Caco-2 (cell line): ENCODE data around the gene ERGIC1. TPM values are rescaled to one million over a fixed set of nuclear protein-coding genes. Genes with fewer than 3 reads are reported as not detected.
A peak's percentile ranks its signal among the peaks of the same experiment; 100 is the strongest.

Source experiments
- BruUV-seq: library from RNA; stranded (reverse); fragments of 400-500 nt; replicated peaks from 2 replicates; lab custom pipeline; 2021; lab: Mats Ljungman, UMichigan
- CTCF ChIA-PET: fragments of 300-600 bp; sonication (Branson Sonifier 250); formaldehyde crosslinking; loops from one replicate; lab custom pipeline; 2022; ENCODE audit warnings: antibody characterized with exemption; lab: Charles Lee
- POLR2A ChIA-PET: fragments of 300-600 bp; sonication (Branson Sonifier 250); formaldehyde crosslinking; loops from one replicate; lab custom pipeline; 2022; ENCODE audit warnings: antibody characterized with exemption; lab: Charles Lee
- DNase-seq, 2 experiments: peaks; one replicate each; pipeline versions ENCODE4 v3.0.0 to v3.0.0-alpha.2; 2020 to 2022
- H3K27me3 ChIP-seq: replicated peaks from 2 replicates; pipeline ENCODE4 v1.6.0; 2011; ENCODE audit warnings: low read length; ENCODE audit not compliant: control insufficient read depth, insufficient read depth
- H3K36me3 ChIP-seq: 2 replicates; pipeline ENCODE4 v1.5.1; 2011; ENCODE audit warnings: low read length; ENCODE audit not compliant: control insufficient read depth, insufficient read depth
- H3K4me1 ChIP-seq: fragments of 250-450 bp; sonication (Bioruptor Pico); 2 replicates; pipeline ENCODE4 v1.5.1; 2020; ENCODE audit warnings: mild to moderate bottlenecking
- H3K4me3 ChIP-seq: 2 replicates; pipeline ENCODE4 v1.5.1; 2011; ENCODE audit warnings: low read depth, mild to moderate bottlenecking, control low read depth, low read length
- H3K9me3 ChIP-seq: fragments of 250-450 bp; sonication (Bioruptor Pico); 2 replicates; pipeline ENCODE4 v1.5.1; 2020; ENCODE audit warnings: mild to moderate bottlenecking, moderate library complexity
- H3K27ac Mint-ChIP-seq: one replicate; pipeline ENCODE4 v1.8.0; 2022; ENCODE audit warnings: mixed read lengths; ENCODE audit not compliant: unreplicated experiment
- H3K27me3 Mint-ChIP-seq: one replicate; pipeline ENCODE4 v1.8.0; 2022; ENCODE audit warnings: mixed read lengths; ENCODE audit not compliant: insufficient read depth, unreplicated experiment
- H3K36me3 Mint-ChIP-seq: one replicate; pipeline ENCODE4 v1.8.0; 2022; ENCODE audit warnings: mild to moderate bottlenecking, mixed read lengths; ENCODE audit not compliant: insufficient read depth, unreplicated experiment
- H3K4me1 Mint-ChIP-seq: one replicate; pipeline ENCODE4 v1.8.0; 2022; ENCODE audit warnings: low read depth, mixed read lengths; ENCODE audit not compliant: unreplicated experiment
- H3K4me3 Mint-ChIP-seq: one replicate; pipeline ENCODE4 v1.8.0; 2022; ENCODE audit warnings: mild to moderate bottlenecking, moderate library complexity, mixed read lengths; ENCODE audit not compliant: unreplicated experiment
- H3K9me3 Mint-ChIP-seq: one replicate; pipeline ENCODE4 v1.8.0; 2022; ENCODE audit warnings: mixed read lengths; ENCODE audit not compliant: unreplicated experiment
- intact Hi-C: fragments of 100-400 bp; cut with micrococcal nuclease; formaldehyde crosslinking; loops from one replicate; pipeline ENCODE4 v1.10.0; 2022; ENCODE audit not compliant: unreplicated experiment
- total RNA-seq: library from RNA; stranded (reverse); gene quantifications from 2 replicates; pipeline ENCODE4 v1.2.3, GENCODE V29; 2022
- TF ChIP-seq, protein P1 (sequence below), 2 experiments: fragments of 200-600 bp in 1 of 2; IDR thresholded peaks; 1 replicate in 1 of 2; 2 replicates in 1 of 2; pipeline versions ENCODE4 v1.5.1 to v1.8.0; 2011 to 2022; ENCODE audit warnings: antibody characterized with exemption in 1 of 2, control low read depth in 1 of 2, inconsistent platforms in 1 of 2, low read depth in 1 of 2, low read length in 1 of 2, mild to moderate bottlenecking in 1 of 2, moderate library complexity in 1 of 2; ENCODE audit not compliant: insufficient read depth in 1 of 2, severe bottlenecking in 1 of 2, unreplicated experiment in 1 of 2

Gene ERGIC1
- total RNA-seq, 1 experiment from 2014 or later = 161 TPM

DNA sequence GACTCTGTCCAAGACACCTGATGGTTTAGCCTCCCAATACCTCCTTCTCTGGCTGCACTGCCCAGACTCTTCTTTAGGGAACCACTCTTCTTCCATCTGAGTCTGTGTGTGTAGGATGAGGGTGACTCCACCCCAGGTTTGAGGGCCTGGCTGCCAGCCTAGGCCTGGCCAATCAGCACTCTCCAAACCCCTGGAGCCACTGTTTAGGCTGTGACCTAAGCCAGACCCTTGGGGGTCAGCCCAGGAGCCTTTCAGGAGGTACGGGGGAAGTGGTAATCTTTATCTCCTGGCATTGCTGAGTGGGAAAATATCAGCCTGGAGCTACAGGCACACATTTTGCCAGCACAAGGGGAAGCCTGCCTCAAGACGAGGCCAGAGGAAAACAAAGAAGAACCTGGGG lies 6.2 kb upstream of the ERGIC1 start:
- no peak for DNase-seq
- BruUV-seq = no TSS peak
- H3K4me1 ChIP-seq = peaks cover 19% of the 10 kb centered on the region
- POLR2A ChIA-PET = no interaction called here
- Mint-ChIP-seq H3K9me3 (peaks cover 19% of the 10 kb centered on the region), H3K4me1 (peaks cover 16% of the 10 kb centered on the region), H3K4me3 (no peak overlapping the region), H3K27me3 (no peaks in the 10 kb centered on the region), H3K27ac (peak overlapping the region; percentile 71), H3K36me3 (no peaks in the 10 kb centered on the region)
- TF ChIP-seq, protein P1, sequence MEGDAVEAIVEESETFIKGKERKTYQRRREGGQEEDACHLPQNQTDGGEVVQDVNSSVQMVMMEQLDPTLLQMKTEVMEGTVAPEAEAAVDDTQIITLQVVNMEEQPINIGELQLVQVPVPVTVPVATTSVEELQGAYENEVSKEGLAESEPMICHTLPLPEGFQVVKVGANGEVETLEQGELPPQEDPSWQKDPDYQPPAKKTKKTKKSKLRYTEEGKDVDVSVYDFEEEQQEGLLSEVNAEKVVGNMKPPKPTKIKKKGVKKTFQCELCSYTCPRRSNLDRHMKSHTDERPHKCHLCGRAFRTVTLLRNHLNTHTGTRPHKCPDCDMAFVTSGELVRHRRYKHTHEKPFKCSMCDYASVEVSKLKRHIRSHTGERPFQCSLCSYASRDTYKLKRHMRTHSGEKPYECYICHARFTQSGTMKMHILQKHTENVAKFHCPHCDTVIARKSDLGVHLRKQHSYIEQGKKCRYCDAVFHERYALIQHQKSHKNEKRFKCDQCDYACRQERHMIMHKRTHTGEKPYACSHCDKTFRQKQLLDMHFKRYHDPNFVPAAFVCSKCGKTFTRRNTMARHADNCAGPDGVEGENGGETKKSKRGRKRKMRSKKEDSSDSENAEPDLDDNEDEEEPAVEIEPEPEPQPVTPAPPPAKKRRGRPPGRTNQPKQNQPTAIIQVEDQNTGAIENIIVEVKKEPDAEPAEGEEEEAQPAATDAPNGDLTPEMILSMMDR (IDR thresholded peaks at IDR 0.05; ENCODE audit: insufficient read depth in 1 of 2, low read depth in 1 of 2, low read length in 1 of 2, severe bottlenecking in 1 of 2, unreplicated experiment in 1 of 2) = no peak
- CTCF ChIA-PET = no interaction called here
- peaks cover 8% of the 10 kb centered on the region for H3K9me3 ChIP-seq
- intact Hi-C loops = no loop called here
- H3K27me3 ChIP-seq = no peaks in the 10 kb centered on the region
- H3K4me3 ChIP-seq = no peak overlapping the region
- no peaks in the 10 kb centered on the region for H3K36me3 ChIP-seq

DNA sequence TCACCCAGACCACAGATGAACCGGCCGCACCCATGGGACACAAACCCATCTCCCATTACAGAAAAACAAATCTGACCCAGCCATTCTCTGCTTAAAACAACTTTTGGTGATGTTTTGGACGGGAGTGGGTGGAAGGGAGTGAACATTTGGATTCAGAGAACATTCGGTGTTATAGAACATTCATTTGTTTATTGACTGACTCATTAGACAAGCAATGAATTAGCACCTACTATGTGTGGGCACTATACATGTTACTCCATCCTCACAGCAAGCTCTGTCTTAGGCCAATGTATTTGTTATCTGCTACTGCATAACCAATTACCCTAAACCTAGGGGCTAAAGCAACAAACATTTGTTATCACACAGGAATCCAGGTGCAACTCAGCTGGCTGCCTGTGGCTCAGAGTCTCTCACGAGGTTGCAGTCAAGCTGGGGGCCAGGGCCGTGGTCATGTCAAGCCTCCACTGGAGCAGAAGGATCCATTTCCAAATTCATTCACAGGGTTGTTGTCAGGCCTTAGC lies 5.1 kb upstream of the ERGIC1 start:
- BruUV-seq = no TSS peak
- Mint-ChIP-seq H3K4me3 (no peak overlapping the region), H3K27me3 (no peaks in the 10 kb centered on the region), H3K27ac (peak overlapping the region; percentile 71), H3K36me3 (no peaks in the 10 kb centered on the region), H3K9me3 (peaks cover 19% of the 10 kb centered on the region), H3K4me1 (peaks cover 16% of the 10 kb centered on the region)
- DNase-seq = no peak
- TF ChIP-seq, protein P1 (IDR thresholded peaks at IDR 0.05; ENCODE audit: insufficient read depth in 1 of 2, low read depth in 1 of 2, low read length in 1 of 2, severe bottlenecking in 1 of 2, unreplicated experiment in 1 of 2) = no peak
- Histone ChIP-seq H3K4me1 (peaks cover 26% of the 10 kb centered on the region), H3K4me3 (no peak overlapping the region), H3K27me3 (no peaks in the 10 kb centered on the region), H3K36me3 (no peaks in the 10 kb centered on the region), H3K9me3 (peaks cover 8% of the 10 kb centered on the region)
- intact Hi-C loops = no loop called here
- ChIA-PET POLR2A (interaction anchor here (0.6 kb wide), 1 partner anchor 67 kb away, joined by 3 read pairs; no protein-coding TSS in a partner anchor), CTCF (interaction anchor here (1.1 kb wide), 1 partner anchor 58 kb away, joined by 3 read pairs; the partner anchor contains the start of gene DUSP1)

DNA sequence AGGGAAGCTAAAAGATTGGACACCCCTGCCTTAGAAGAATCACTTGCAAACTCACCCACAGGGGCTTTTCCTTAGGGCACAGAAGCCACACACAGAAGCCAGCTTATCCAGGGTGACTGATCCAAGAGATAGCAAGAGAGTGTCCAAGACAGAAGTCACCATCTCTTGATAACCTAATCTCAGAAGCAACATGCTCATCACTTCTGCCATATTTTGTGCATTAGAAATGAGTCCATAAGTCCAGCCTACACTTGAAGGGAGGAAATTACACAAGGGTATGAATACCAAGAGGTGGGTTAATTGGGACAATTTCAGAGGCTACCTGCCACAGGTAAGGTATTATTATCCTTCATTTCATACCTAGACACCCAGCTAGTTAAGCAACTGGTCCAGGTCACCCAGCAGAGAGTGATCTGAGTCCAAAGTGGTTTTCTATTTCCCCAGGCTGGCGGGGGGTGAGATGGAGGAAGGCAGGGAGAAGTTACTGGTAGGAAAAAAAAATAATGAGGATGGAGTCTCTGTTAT lies 3.7 kb upstream of the ERGIC1 start:
- H3K9me3 ChIP-seq = peaks cover 8% of the 10 kb centered on the region
- H3K4me1 ChIP-seq = peaks cover 29% of the 10 kb centered on the region
- H3K27ac Mint-ChIP-seq = no peak overlapping the region
- POLR2A ChIA-PET = interaction anchor here (0.6 kb wide), 1 partner anchor 195 kb away, joined by 4 read pairs; no protein-coding TSS in a partner anchor
- TF ChIP-seq, protein P1 (IDR thresholded peaks at IDR 0.05; ENCODE audit: insufficient read depth in 1 of 2, low read depth in 1 of 2, low read length in 1 of 2, severe bottlenecking in 1 of 2, unreplicated experiment in 1 of 2) = no peak
- no TSS peak for BruUV-seq
- CTCF ChIA-PET = no interaction called here
- H3K27me3 ChIP-seq = no peaks in the 10 kb centered on the region
- DNase-seq = no peak
- no peaks in the 10 kb centered on the region for H3K36me3 Mint-ChIP-seq
- no peaks in the 10 kb centered on the region for H3K36me3 ChIP-seq
- H3K4me3 Mint-ChIP-seq = no peak overlapping the region
- no peaks in the 10 kb centered on the region for H3K27me3 Mint-ChIP-seq
- peaks cover 17% of the 10 kb centered on the region for H3K9me3 Mint-ChIP-seq
- intact Hi-C loops = no loop called here
- H3K4me1 Mint-ChIP-seq = peaks cover 16% of the 10 kb centered on the region
- H3K4me3 ChIP-seq = no peak overlapping the region
